ENCODE data around the gene COPS3.

COPS3 gene

GRCh38 chr17:17264430-17264829 lies 16.6 kb downstream of the COPS3 start:
- Histone ChIP-seq H3K27me3 (ENCODE audit: insufficient read depth, low read length, poor library complexity) (no peaks in the 10 kb centered on the region), H3K79me2 (ENCODE audit: insufficient read depth, low read length) (peaks cover 15% of the 10 kb centered on the region; the same call in 1 of the 2 replicates), H3K9ac (ENCODE audit: low read depth, low read length) (no peak overlapping the region), H4K20me1 (ENCODE audit: insufficient read depth, low read length) (peaks cover 2% of the 10 kb centered on the region; the same call in 1 of the 2 replicates), H3K4me3 (ENCODE audit: low read depth in 1 of 2, low read length in 2 of 2) (no peak overlapping the region), H3K27ac (ENCODE audit: low read length) (no peak overlapping the region), H3K4me1 (ENCODE audit: insufficient read depth, low read length) (no peaks in the 10 kb centered on the region), H3K9me3 (ENCODE audit: insufficient read depth, low read length, severe bottlenecking) (no peaks in the 10 kb centered on the region), H3K36me3 (ENCODE audit: insufficient read depth, low read length) (peaks cover 89% of the 10 kb centered on the region), H2AFZ (ENCODE audit: low read depth, low read length) (no peak overlapping the region), H3K4me2 (ENCODE audit: insufficient read depth, low read length) (no peak overlapping the region)
- TF ChIP-seq CTCF (IDR thresholded peaks at IDR 0.05; ENCODE audit: borderline replicate concordance, extremely low read depth, low read length, poor library complexity, severe bottlenecking) = no peak
- no peak for TF ChIP-seq EZH2 (IDR thresholded peaks at IDR 0.05; ENCODE audit: borderline replicate concordance, low read depth, low read length, severe bottlenecking)
- ATAC-seq (ENCODE audit: insufficient read depth, low read depth) (no peak), DNase-seq (no peak)

- peaks cover 8% of the 10 kb centered on the region; the same call in 1 of the 2 replicates for H3K79me2 ChIP-seq (ENCODE audit: insufficient read depth, low read length)
- TF ChIP-seq EZH2 (IDR thresholded peaks at IDR 0.05; ENCODE audit: borderline replicate concordance, low read depth, low read length, severe bottlenecking) = no peak
- no peak for TF ChIP-seq CTCF (IDR thresholded peaks at IDR 0.05; ENCODE audit: borderline replicate concordance, extremely low read depth, low read length, poor library complexity, severe bottlenecking)
- H3K9me3 ChIP-seq (ENCODE audit: insufficient read depth, low read length, severe bottlenecking) = no peaks in the 10 kb centered on the region
- H4K20me1 ChIP-seq (ENCODE audit: insufficient read depth, low read length) = peaks cover 2% of the 10 kb centered on the region; the same call in 1 of the 2 replicates
- no peaks in the 10 kb centered on the region for H3K4me1 ChIP-seq (ENCODE audit: insufficient read depth, low read length)
- no peak for DNase-seq
- H3K4me2 ChIP-seq (ENCODE audit: insufficient read depth, low read length) = no peak overlapping the region
- H2AFZ ChIP-seq (ENCODE audit: low read depth, low read length) = no peak overlapping the region
- H3K27ac ChIP-seq (ENCODE audit: low read length) = no peak overlapping the region
- H3K9ac ChIP-seq (ENCODE audit: low read depth, low read length) = no peak overlapping the region
- H3K36me3 ChIP-seq (ENCODE audit: insufficient read depth, low read length) = peaks cover 85% of the 10 kb centered on the region
- ATAC-seq (ENCODE audit: insufficient read depth, low read depth) = no peak
- H3K4me3 ChIP-seq (ENCODE audit: low read depth in 1 of 2, low read length in 2 of 2) = no peak overlapping the region
- H3K27me3 ChIP-seq (ENCODE audit: insufficient read depth, low read length, poor library complexity) = no peaks in the 10 kb centered on the region
These were observed 22.0 kb downstream of the COPS3 start for GRCh38 chr17:17258998-17259397.

GRCh38 chr17:17258011-17258410 lies 23.0 kb downstream of the COPS3 start:
- no peaks in the 10 kb centered on the region for H3K27me3 ChIP-seq (ENCODE audit: insufficient read depth, low read length, poor library complexity)
- no peak overlapping the region for H2AFZ ChIP-seq (ENCODE audit: low read depth, low read length)
- H4K20me1 ChIP-seq (ENCODE audit: insufficient read depth, low read length) = peaks cover 2% of the 10 kb centered on the region; the same call in 1 of the 2 replicates
- H3K79me2 ChIP-seq (ENCODE audit: insufficient read depth, low read length) = peaks cover 8% of the 10 kb centered on the region; the same call in 1 of the 2 replicates
- H3K4me1 ChIP-seq (ENCODE audit: insufficient read depth, low read length) = no peaks in the 10 kb centered on the region
- H3K4me3 ChIP-seq (ENCODE audit: low read depth in 1 of 2, low read length in 2 of 2) = no peak overlapping the region
- no peak overlapping the region for H3K27ac ChIP-seq (ENCODE audit: low read length)
- H3K36me3 ChIP-seq (ENCODE audit: insufficient read depth, low read length) = peaks cover 90% of the 10 kb centered on the region
- H3K9ac ChIP-seq (ENCODE audit: low read depth, low read length) = no peak overlapping the region
- no peaks in the 10 kb centered on the region for H3K9me3 ChIP-seq (ENCODE audit: insufficient read depth, low read length, severe bottlenecking)
- no peak for TF ChIP-seq CTCF (IDR thresholded peaks at IDR 0.05; ENCODE audit: borderline replicate concordance, extremely low read depth, low read length, poor library complexity, severe bottlenecking)
- no peak for TF ChIP-seq EZH2 (IDR thresholded peaks at IDR 0.05; ENCODE audit: borderline replicate concordance, low read depth, low read length, severe bottlenecking)
- H3K4me2 ChIP-seq (ENCODE audit: insufficient read depth, low read length) = no peak overlapping the region
- DNase-seq = no peak
- ATAC-seq (ENCODE audit: insufficient read depth, low read depth) = no peak

Measured in DND-41 (cell line).